PFSK-1 (cell line): ENCODE data around the gene KDM2B.

Experiments
- FOXP2 ChIP-seq: optimal IDR thresholded peaks from 2 replicates; pipeline ENCODE3; 2011; ENCODE audit warnings: borderline replicate concordance, control low read depth, inconsistent platforms; ENCODE audit not compliant: insufficient read depth; ENCODE audit errors: extremely low read length, extremely low read depth
- POLR2AphosphoS5 ChIP-seq: IDR thresholded peaks from 2 replicates; pipeline ENCODE4 v1.6.1; 2012; ENCODE audit warnings: low read depth, mild to moderate bottlenecking, control low read depth, low read length, moderate library complexity
- REST ChIP-seq, 2 experiments: IDR thresholded peaks; 2 replicates each; pipeline versions ENCODE4 v1.6.1 to v1.8.0; 2011 to 2012; ENCODE audit warnings: low read depth in 2 of 2, low read length in 2 of 2, control low read depth in 1 of 2, inconsistent platforms in 1 of 2, mild to moderate bottlenecking in 1 of 2, moderate library complexity in 1 of 2; ENCODE audit not compliant: insufficient read depth in 1 of 2
- SIN3A ChIP-seq: IDR thresholded peaks from 2 replicates; pipeline ENCODE4 v1.6.1; 2012; ENCODE audit warnings: mild to moderate bottlenecking, low read length, moderate library complexity, borderline replicate concordance; ENCODE audit not compliant: insufficient read depth
- TAF1 ChIP-seq: IDR thresholded peaks from 2 replicates; pipeline ENCODE4 v1.6.1; 2012; ENCODE audit warnings: low read length, control low read depth, borderline replicate concordance; ENCODE audit not compliant: insufficient read depth

KDM2B gene

DNA sequence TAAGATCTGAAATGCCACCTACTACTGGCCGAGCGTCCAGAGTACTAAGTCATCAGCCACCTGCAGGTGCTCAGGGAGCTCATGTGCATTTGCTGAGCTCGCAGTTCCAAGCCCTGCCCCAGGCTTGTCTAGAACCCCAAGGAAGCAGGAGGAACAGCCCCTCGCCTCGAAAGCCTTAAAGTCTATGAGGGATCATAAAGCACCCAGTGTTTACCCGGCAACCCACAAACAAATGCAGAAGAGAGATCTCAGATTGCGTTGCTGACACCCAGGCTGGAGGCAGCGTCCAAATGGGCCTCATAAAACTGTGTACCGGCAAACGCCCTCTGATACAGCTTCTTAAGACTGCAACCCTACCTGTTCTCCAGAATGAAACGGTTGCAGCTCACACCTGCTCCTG is 6.8 kb downstream of the KDM2B start:
- no peak for TF ChIP-seq TAF1
- no peak for TF ChIP-seq FOXP2
- no peak for TF ChIP-seq POLR2AphosphoS5
- no peak for TF ChIP-seq REST (IDR thresholded peaks at IDR 0.05; ENCODE audit: insufficient read depth in 1 of 2, low read depth in 2 of 2, low read length in 2 of 2)
- TF ChIP-seq SIN3A, result no peak

GRCh38 chr12:121571920-121572319 is 8.9 kb downstream of the KDM2B start:
- no peak for TF ChIP-seq TAF1
- no peak for TF ChIP-seq POLR2AphosphoS5
- TF ChIP-seq SIN3A, result no peak
- no peak for TF ChIP-seq REST (IDR thresholded peaks at IDR 0.05; ENCODE audit: insufficient read depth in 1 of 2, low read depth in 2 of 2, low read length in 2 of 2)
- TF ChIP-seq FOXP2, result no peak

GRCh38 chr12:121570467-121571283 is 10.1 kb downstream of the KDM2B start:
- no peak for TF ChIP-seq FOXP2
- TF ChIP-seq SIN3A, result no peak
- TF ChIP-seq TAF1, result no peak
- TF ChIP-seq REST (IDR thresholded peaks at IDR 0.05; ENCODE audit: insufficient read depth in 1 of 2, low read depth in 2 of 2, low read length in 2 of 2), result no peak
- TF ChIP-seq POLR2AphosphoS5, result no peak

DNA sequence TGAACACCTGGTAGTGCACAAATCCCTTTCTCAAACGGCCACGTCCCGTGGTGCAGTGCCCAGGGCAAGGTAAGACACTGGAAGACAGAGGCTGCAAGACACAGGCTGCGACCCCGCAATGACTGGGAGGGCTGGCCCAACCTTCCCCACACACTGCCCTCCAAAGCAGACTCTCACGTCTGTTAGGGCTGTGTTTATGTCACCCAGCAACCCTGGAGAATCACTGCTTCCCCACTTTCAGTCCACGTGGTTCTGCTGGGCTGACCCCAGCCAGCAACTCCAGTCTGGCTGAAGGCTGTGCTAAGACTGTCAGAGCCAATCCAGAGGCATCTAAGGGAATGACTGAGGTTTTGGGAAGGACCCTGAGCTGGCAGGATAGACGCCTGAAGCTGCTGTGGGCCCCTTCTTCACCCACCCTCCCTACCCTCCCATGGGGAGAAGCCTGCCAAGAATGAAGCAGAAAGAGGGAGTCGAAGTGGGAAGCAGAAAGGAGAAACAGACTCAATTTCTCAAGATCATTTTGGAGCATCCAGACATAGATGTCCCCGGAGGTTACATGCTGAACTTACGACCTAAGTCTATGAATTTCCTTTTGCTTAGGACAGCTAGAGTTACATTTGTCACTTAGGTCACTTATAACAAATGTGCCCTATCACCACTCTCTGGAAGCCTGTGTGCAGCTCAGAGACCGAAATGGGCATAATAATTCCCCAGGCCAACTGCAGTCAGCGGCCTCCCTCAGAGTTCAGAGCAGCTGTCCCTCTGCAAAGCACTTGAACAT is 11.7 kb downstream of the KDM2B start:
- TF ChIP-seq TAF1 (no peak), SIN3A (no peak), POLR2AphosphoS5 (no peak)

GRCh38 chr12:121568518-121568917 is 12.3 kb downstream of the KDM2B start:
- TF ChIP-seq SIN3A (no peak), POLR2AphosphoS5 (no peak), REST (IDR thresholded peaks at IDR 0.05; ENCODE audit: insufficient read depth in 1 of 2, low read depth in 2 of 2, low read length in 2 of 2) (no peak), FOXP2 (no peak), TAF1 (no peak)
